ENCODE measurements around the gene RCOR2.

DNA sequence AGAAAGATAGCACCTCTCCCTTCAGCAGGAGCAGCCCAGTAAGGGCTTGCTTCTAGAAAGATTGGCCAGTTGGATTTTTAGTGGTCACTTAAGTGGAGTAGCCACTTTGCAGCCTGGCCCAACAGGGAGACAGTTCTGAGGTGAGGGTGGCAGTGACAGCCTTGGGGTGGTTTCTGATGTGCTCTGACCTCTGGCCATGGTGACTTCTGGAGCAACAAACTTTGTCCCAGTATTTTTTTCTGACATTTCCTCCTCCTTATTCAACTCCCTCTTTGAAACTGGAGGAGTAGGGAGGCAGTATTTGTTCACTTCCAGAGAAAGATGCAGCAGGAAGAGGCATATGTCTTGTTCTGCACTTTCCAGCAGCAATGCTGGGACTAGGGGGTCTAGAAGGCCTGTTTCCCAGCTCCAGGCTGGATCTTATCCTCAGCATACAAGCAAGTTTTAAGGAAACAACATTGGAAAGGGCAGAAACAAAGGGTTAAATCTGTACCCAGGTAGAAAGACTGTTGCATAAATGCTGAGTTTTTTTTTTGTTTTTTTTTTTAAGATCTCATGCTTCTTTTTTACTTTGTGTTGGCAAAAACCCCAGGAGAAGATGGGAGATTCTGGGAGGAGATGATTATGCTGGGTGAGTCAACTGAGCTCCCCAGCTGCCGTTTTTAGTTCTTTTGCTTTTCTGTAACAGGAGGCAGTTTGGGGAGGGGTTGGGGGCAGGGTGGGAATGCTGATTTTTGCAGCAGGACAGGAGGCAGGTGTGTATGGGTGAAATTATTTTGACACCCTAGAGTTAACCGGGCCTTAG, 37.2 kb downstream of the RCOR2 start:
- no peak for TF ChIP-seq POLR2AphosphoS5 (IDR thresholded peaks at IDR 0.05)
- TF ChIP-seq, protein P1, sequence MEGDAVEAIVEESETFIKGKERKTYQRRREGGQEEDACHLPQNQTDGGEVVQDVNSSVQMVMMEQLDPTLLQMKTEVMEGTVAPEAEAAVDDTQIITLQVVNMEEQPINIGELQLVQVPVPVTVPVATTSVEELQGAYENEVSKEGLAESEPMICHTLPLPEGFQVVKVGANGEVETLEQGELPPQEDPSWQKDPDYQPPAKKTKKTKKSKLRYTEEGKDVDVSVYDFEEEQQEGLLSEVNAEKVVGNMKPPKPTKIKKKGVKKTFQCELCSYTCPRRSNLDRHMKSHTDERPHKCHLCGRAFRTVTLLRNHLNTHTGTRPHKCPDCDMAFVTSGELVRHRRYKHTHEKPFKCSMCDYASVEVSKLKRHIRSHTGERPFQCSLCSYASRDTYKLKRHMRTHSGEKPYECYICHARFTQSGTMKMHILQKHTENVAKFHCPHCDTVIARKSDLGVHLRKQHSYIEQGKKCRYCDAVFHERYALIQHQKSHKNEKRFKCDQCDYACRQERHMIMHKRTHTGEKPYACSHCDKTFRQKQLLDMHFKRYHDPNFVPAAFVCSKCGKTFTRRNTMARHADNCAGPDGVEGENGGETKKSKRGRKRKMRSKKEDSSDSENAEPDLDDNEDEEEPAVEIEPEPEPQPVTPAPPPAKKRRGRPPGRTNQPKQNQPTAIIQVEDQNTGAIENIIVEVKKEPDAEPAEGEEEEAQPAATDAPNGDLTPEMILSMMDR (IDR thresholded peaks at IDR 0.05): no peak

Data from prostate gland (tissue), 2 donors.